Neutrophil (primary cell): ENCODE data around the gene REST.

ENCODE experiments used
- H3K27ac ChIP-seq: fragments of 200-600 bp; sonication (generic); 2 replicates; pipeline ENCODE4 v1.5.1; 2016; ENCODE audit warnings: mild to moderate bottlenecking, moderate library complexity
- H3K27me3 ChIP-seq: fragments of 200-600 bp; sonication (generic); 2 replicates; pipeline ENCODE4 v1.6.0; 2016; ENCODE audit warnings: mild to moderate bottlenecking
- H3K36me3 ChIP-seq: fragments of 200-600 bp; sonication (generic); 2 replicates; pipeline ENCODE4 v1.5.1; 2017
- H3K4me1 ChIP-seq, 2 experiments: fragments of 200-600 bp in 1 of 2; sonication (generic) in 1 of 2; 1 replicate in 1 of 2; 2 replicates in 1 of 2; pipeline versions ENCODE4 v1.5.1 to v1.6.1; 2013 to 2016; ENCODE audit warnings: low read depth in 1 of 2, low read length in 1 of 2, mild to moderate bottlenecking in 1 of 2, moderate library complexity in 1 of 2; ENCODE audit not compliant: control insufficient read depth in 1 of 2, insufficient read depth in 1 of 2
- H3K4me3 ChIP-seq, 2 experiments: fragments of 200-600 bp in 1 of 2; sonication (generic) in 1 of 2; 1 replicate in 1 of 2; 2 replicates in 1 of 2; pipeline ENCODE4 v1.5.1; 2013 to 2016; ENCODE audit warnings: low read depth in 1 of 2, low read length in 1 of 2, mild to moderate bottlenecking in 1 of 2, moderate library complexity in 1 of 2
- H3K9me3 ChIP-seq: fragments of 200-600 bp; sonication (generic); 2 replicates; pipeline ENCODE4 v1.5.1; 2016
- TF ChIP-seq, protein P1 (sequence below): fragments of 200-600 bp; sonication (generic); IDR thresholded peaks from 2 replicates; pipeline ENCODE4 v1.5.1; 2016; ENCODE audit warnings: antibody characterized with exemption

The REST gene

GRCh38 chr4:56907489-56908205 is at the start of gene REST:
REST (plus strand) TSS chr4:56907900; CDS start chr4:56910639, 2,739 bp downstream.
- TF ChIP-seq, protein P1, sequence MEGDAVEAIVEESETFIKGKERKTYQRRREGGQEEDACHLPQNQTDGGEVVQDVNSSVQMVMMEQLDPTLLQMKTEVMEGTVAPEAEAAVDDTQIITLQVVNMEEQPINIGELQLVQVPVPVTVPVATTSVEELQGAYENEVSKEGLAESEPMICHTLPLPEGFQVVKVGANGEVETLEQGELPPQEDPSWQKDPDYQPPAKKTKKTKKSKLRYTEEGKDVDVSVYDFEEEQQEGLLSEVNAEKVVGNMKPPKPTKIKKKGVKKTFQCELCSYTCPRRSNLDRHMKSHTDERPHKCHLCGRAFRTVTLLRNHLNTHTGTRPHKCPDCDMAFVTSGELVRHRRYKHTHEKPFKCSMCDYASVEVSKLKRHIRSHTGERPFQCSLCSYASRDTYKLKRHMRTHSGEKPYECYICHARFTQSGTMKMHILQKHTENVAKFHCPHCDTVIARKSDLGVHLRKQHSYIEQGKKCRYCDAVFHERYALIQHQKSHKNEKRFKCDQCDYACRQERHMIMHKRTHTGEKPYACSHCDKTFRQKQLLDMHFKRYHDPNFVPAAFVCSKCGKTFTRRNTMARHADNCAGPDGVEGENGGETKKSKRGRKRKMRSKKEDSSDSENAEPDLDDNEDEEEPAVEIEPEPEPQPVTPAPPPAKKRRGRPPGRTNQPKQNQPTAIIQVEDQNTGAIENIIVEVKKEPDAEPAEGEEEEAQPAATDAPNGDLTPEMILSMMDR = no peak

GRCh38 chr4:56859841-56860240 is 47.9 kb upstream of the REST start:
- H3K4me1 ChIP-seq = no peaks in the 10 kb centered on the region
- TF ChIP-seq, protein P1 = no peak

More at GRCh38 chr4:56907489-56908205, at the start of gene REST:
- Histone ChIP-seq H3K27me3 (no peaks in the 10 kb centered on the region), H3K4me1 (peaks cover 26 to 29% of the 10 kb centered on the region in 2 experiments), H3K36me3 (no peaks in the 10 kb centered on the region), H3K27ac (peak within 1 kb of the TSS; percentile 95), H3K9me3 (no peaks in the 10 kb centered on the region), H3K4me3 (peak within 1 kb of the TSS; percentile 57 to 95)

GRCh38 chr4:56860781-56861180 is 46.9 kb upstream of the REST start:
- Histone ChIP-seq H3K4me1 (no peaks in the 10 kb centered on the region), H3K9me3 (no peaks in the 10 kb centered on the region), H3K4me3 (no peak overlapping the region), H3K27me3 (peaks cover 3% of the 10 kb centered on the region), H3K27ac (no peak overlapping the region), H3K36me3 (no peaks in the 10 kb centered on the region)
- TF ChIP-seq, protein P1 = no peak

More at GRCh38 chr4:56859841-56860240, 47.9 kb upstream of the REST start:
- no peaks in the 10 kb centered on the region for H3K36me3 ChIP-seq
- peaks cover 3% of the 10 kb centered on the region for H3K27me3 ChIP-seq
- no peaks in the 10 kb centered on the region for H3K9me3 ChIP-seq
- H3K4me3 ChIP-seq = no peak overlapping the region
- H3K27ac ChIP-seq = no peak overlapping the region

DNA sequence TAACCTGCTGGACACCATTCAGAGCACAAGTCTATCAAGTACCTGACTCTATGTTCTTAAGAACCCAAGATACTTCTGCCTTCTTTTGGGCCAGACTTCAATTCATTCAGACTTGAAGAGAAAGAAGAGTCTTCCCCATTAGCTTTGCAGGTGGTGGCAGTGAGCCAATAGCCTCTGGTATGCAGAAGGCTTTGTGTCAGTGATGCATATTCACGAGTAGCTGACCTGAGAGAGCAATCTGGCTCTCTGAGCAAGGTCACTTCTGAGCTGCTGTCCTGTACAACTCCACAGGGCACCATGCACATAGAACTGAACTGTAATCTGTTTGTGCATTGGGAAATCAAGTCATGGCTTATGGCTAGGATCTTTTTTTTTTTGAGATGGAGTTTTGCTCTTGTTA is 46.3 kb upstream of the REST start:
- Histone ChIP-seq H3K4me1 (no peaks in the 10 kb centered on the region), H3K4me3 (no peak overlapping the region), H3K27ac (no peak overlapping the region), H3K9me3 (no peaks in the 10 kb centered on the region), H3K27me3 (peaks cover 3% of the 10 kb centered on the region), H3K36me3 (no peaks in the 10 kb centered on the region)
- TF ChIP-seq, protein P1 = no peak

- TF ChIP-seq, protein P1 = no peak
- Histone ChIP-seq H3K9me3 (no peaks in the 10 kb centered on the region), H3K36me3 (no peaks in the 10 kb centered on the region), H3K27ac (no peak overlapping the region), H3K4me3 (no peak overlapping the region), H3K27me3 (no peaks in the 10 kb centered on the region), H3K4me1 (no peaks in the 10 kb centered on the region)
Measured at GRCh38 chr4:56863441-56864139, 44.1 kb upstream of the REST start.
